ENCODE data around the gene TAS2R13. TPM values are rescaled to one million over a fixed set of nuclear protein-coding genes. Genes with fewer than 3 reads are reported as not detected.

The TAS2R13 gene
- polyA plus RNA-seq (2011; rRNA removed) (0.10 and 0.16 TPM in 2 replicates), polyA minus RNA-seq (2011; rRNA and poly(A)+ RNA removed) (1.5 and 4.0 TPM in 2 replicates)

GRCh38 chr12:10909462-10909861 lies at the start of gene TAS2R13:
TAS2R13 (minus strand) TSS chr12:10909562; CDS start chr12:10909298, 264 bp downstream.
- DNase-seq (ENCODE audit: low read depth, low spot score) = no peak
- Histone ChIP-seq H3K9me3 (ENCODE audit: control insufficient read depth, insufficient read depth, low read length) (no peaks in the 10 kb centered on the region), H3K4me3 (ENCODE audit: low read depth, low read length) (no peak within 1 kb of the TSS), H3K27me3 (ENCODE audit: control insufficient read depth, insufficient read depth, low read length) (no peaks in the 10 kb centered on the region), H3K27ac (ENCODE audit: low read depth, low read length) (no peak within 1 kb of the TSS)
- CTCF ChIA-PET = no interaction called here
- POLR2A ChIA-PET = no interaction called here
- TF ChIP-seq, protein P1, sequence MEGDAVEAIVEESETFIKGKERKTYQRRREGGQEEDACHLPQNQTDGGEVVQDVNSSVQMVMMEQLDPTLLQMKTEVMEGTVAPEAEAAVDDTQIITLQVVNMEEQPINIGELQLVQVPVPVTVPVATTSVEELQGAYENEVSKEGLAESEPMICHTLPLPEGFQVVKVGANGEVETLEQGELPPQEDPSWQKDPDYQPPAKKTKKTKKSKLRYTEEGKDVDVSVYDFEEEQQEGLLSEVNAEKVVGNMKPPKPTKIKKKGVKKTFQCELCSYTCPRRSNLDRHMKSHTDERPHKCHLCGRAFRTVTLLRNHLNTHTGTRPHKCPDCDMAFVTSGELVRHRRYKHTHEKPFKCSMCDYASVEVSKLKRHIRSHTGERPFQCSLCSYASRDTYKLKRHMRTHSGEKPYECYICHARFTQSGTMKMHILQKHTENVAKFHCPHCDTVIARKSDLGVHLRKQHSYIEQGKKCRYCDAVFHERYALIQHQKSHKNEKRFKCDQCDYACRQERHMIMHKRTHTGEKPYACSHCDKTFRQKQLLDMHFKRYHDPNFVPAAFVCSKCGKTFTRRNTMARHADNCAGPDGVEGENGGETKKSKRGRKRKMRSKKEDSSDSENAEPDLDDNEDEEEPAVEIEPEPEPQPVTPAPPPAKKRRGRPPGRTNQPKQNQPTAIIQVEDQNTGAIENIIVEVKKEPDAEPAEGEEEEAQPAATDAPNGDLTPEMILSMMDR (IDR thresholded peaks at IDR 0.05; ENCODE audit: low read depth, low read length) = no peak

DNA sequence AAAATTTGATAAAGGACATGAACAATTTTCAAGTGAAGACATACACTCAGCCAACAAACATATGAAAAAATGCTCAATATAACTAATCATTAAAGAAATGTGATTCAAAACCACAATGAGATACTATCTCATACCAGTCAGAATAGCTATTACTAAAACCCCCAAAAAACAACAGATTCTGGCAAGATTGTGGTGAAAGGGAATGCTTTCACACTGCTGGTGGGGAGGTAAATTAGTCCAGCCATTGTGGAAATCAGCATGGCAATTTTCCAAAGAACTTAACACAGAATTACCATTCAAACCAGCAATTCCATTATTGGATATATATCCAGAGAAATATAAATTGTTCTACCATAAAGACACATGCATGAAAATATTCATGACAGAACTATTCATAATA lies 48.4 kb upstream of the TAS2R13 start:
- H3K4me3 ChIP-seq (ENCODE audit: low read depth, low read length) = no peak overlapping the region
- no peaks in the 10 kb centered on the region; the same call in 1 of the 2 replicates for H3K9me3 ChIP-seq (ENCODE audit: control insufficient read depth, insufficient read depth, low read length)
- ChIA-PET CTCF (interaction anchor here (0.8 kb wide), 1 partner anchor 11 kb away, joined by 3 read pairs; no protein-coding TSS in a partner anchor), POLR2A (no interaction called here)
- no peak overlapping the region for H3K27ac ChIP-seq (ENCODE audit: low read depth, low read length)
- H3K27me3 ChIP-seq (ENCODE audit: control insufficient read depth, insufficient read depth, low read length) = no peaks in the 10 kb centered on the region
- TF ChIP-seq, protein P1 (IDR thresholded peaks at IDR 0.05; ENCODE audit: low read depth, low read length) = no peak
- no peak for DNase-seq (ENCODE audit: low read depth, low spot score)

- Histone ChIP-seq H3K4me3 (ENCODE audit: low read depth, low read length) (no peak overlapping the region), H3K9me3 (ENCODE audit: control insufficient read depth, insufficient read depth, low read length) (no peaks in the 10 kb centered on the region), H3K27ac (ENCODE audit: low read depth, low read length) (no peak overlapping the region), H3K27me3 (ENCODE audit: control insufficient read depth, insufficient read depth, low read length) (no peaks in the 10 kb centered on the region)
- DNase-seq (ENCODE audit: low read depth, low spot score) = no peak
- POLR2A ChIA-PET = no interaction called here
- CTCF ChIA-PET = no interaction called here
- TF ChIP-seq, protein P1 (IDR thresholded peaks at IDR 0.05; ENCODE audit: low read depth, low read length) = no peak
Measured at GRCh38 chr12:10956085-10956484, 46.7 kb upstream of the TAS2R13 start.

DNA sequence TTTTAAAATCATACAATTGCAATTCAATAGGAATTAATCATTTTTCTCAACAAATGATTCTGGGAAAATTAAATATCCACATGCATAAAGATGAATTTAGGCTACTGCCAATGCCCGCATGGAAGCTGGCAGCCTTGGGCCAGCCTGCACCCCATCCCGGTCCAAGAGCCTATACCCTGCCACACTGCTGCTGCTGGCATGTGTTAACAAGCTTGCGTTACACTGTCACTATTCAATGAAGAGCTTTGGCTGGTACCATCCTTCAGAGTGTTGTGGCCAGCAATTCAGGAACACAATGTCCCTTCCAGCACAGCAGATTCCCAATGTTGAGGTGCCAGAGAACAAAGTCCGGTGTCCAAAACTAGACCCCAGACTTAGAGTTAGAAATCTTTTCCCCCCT lies 43.3 kb upstream of the TAS2R13 start:
- DNase-seq (ENCODE audit: low read depth, low spot score) = no peak
- no peaks in the 10 kb centered on the region for H3K27me3 ChIP-seq (ENCODE audit: control insufficient read depth, insufficient read depth, low read length)
- H3K9me3 ChIP-seq (ENCODE audit: control insufficient read depth, insufficient read depth, low read length) = no peaks in the 10 kb centered on the region; the same call in 1 of the 2 replicates
- POLR2A ChIA-PET = no interaction called here
- CTCF ChIA-PET = no interaction called here
- H3K4me3 ChIP-seq (ENCODE audit: low read depth, low read length) = no peak overlapping the region
- TF ChIP-seq, protein P1 (IDR thresholded peaks at IDR 0.05; ENCODE audit: low read depth, low read length) = no peak
- H3K27ac ChIP-seq (ENCODE audit: low read depth, low read length) = no peak overlapping the region

DNA sequence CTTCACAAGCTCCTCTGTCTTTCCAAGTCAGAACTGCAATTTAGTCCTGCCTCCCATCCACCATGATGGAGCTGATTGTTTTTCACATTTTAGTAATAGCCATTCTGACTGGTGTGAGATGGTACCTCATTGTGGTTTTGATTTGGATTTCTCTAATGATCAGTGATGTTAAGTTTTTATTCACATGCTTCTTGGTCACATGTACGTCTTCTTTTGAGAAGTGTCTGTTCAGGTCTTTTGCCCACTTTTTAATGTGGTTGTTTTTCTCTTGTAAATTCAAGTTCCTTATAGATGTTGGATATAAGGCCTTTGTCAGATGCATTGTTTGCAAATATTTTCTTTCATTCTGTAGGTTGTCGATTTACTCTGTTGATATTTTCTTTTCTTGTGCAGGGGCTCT lies 33.8 kb upstream of the TAS2R13 start:
- no peaks in the 10 kb centered on the region for H3K9me3 ChIP-seq (ENCODE audit: control insufficient read depth, insufficient read depth, low read length)
- H3K27ac ChIP-seq (ENCODE audit: low read depth, low read length) = no peak overlapping the region
- ChIA-PET CTCF (interaction anchor here (1.1 kb wide), 1 partner anchor 49 kb away, joined by 3 read pairs; no protein-coding TSS in a partner anchor), POLR2A (interaction anchor here (0.6 kb wide), 1 partner anchor 773 kb away, joined by 3 read pairs; no protein-coding TSS in a partner anchor)
- TF ChIP-seq, protein P1 (IDR thresholded peaks at IDR 0.05; ENCODE audit: low read depth, low read length) = no peak
- H3K4me3 ChIP-seq (ENCODE audit: low read depth, low read length) = no peak overlapping the region
- DNase-seq (ENCODE audit: low read depth, low spot score) = no peak
- H3K27me3 ChIP-seq (ENCODE audit: control insufficient read depth, insufficient read depth, low read length) = no peaks in the 10 kb centered on the region
